ENCODE measurements around the gene FGF11. TPM values are rescaled to one million over a fixed set of nuclear protein-coding genes. Genes with fewer than 3 reads are reported as not detected.

The FGF11 gene
- total and polyA plus RNA-seq, 2 of the 13 experiments (the other 11 are each of a cell fraction or from before 2014, with no cell fraction given), result 0.20 to 7.6 TPM

DNA sequence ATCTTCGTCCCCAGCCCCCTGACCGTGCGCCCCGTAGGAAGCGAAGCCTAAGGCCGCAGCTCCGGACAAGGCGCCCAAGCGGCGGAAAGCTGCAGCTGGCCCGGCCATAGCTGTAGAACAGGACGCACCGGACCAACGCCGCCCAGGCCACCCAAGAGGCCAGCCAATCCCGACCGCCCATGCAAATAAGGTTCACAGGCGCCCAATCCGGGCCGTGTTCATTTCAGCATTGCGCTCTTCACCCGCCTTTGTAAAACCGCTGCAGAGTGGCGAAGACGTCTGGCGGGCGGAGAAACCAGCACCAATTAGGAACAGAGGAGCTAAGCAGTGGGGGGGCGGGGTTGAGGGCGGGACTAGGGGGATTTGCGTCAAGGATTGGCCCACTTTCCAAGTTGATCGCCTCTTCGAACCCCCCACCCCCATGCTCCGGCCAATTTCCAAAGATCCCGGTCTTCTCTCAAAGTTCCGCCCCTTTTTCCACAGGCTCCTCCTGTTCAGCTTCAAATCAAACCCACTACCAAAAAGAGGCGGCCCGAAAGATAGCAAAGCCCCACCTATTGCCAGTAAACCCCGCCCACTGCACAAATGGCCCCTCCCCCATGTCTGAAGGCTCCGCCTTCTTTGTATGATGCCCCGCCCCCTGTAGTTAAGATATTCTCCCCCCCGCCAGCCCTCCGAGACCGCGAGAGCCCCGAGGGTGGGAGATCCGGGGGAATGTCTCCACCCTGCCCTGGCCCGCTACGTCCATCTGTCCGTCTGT is 35.2 kb upstream of the FGF11 start, which contains the start of gene TMEM256 (continued):
- TF ChIP-seq, protein P1, sequence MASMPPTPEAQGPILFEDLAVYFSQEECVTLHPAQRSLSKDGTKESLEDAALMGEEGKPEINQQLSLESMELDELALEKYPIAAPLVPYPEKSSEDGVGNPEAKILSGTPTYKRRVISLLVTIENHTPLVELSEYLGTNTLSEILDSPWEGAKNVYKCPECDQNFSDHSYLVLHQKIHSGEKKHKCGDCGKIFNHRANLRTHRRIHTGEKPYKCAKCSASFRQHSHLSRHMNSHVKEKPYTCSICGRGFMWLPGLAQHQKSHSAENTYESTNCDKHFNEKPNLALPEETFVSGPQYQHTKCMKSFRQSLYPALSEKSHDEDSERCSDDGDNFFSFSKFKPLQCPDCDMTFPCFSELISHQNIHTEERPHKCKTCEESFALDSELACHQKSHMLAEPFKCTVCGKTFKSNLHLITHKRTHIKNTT (CRISPR knock-in tag; IDR thresholded peaks at IDR 0.05), result no peak
- peak; percentile 37 for TF ChIP-seq DMAP1 (CRISPR knock-in tag; IDR thresholded peaks at IDR 0.05)
- no peak for TF ChIP-seq MEF2D (CRISPR knock-in tag; IDR thresholded peaks at IDR 0.05)
- TF ChIP-seq, protein P2, sequence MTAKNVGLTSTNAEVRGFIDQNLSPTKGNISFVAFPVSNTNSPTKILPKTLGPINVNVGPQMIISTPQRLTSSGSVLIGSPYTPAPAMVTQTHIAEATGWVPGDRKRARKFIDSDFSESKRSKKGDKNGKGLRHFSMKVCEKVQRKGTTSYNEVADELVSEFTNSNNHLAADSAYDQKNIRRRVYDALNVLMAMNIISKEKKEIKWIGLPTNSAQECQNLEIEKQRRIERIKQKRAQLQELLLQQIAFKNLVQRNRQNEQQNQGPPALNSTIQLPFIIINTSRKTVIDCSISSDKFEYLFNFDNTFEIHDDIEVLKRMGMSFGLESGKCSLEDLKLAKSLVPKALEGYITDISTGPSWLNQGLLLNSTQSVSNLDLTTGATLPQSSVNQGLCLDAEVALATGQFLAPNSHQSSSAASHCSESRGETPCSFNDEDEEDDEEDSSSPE (CRISPR knock-in tag; IDR thresholded peaks at IDR 0.05), result peak; percentile 71
- TF ChIP-seq ZNF326 (CRISPR knock-in tag; IDR thresholded peaks at IDR 0.05; ENCODE audit: borderline replicate concordance), result no peak
- no peak for TF ChIP-seq ZMYM4 (CRISPR knock-in tag; IDR thresholded peaks at IDR 0.05)
- no peak for TF ChIP-seq ZNF724P (CRISPR knock-in tag; IDR thresholded peaks at IDR 0.05; ENCODE audit: borderline replicate concordance)
- TF ChIP-seq, protein P3, sequence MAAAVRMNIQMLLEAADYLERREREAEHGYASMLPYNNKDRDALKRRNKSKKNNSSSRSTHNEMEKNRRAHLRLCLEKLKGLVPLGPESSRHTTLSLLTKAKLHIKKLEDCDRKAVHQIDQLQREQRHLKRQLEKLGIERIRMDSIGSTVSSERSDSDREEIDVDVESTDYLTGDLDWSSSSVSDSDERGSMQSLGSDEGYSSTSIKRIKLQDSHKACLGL (CRISPR knock-in tag; IDR thresholded peaks at IDR 0.05), result no peak
- no peak for TF ChIP-seq RFX1 (IDR thresholded peaks at IDR 0.05)
- TF ChIP-seq ZC3H4 (CRISPR knock-in tag; IDR thresholded peaks at IDR 0.05; ENCODE audit: borderline replicate concordance), result peak; percentile 7; the same call in 1 of the 2 replicates
- TF ChIP-seq HOXA9 (CRISPR knock-in tag; IDR thresholded peaks at IDR 0.05; ENCODE audit: borderline replicate concordance), result no peak
- TF ChIP-seq, protein P4, sequence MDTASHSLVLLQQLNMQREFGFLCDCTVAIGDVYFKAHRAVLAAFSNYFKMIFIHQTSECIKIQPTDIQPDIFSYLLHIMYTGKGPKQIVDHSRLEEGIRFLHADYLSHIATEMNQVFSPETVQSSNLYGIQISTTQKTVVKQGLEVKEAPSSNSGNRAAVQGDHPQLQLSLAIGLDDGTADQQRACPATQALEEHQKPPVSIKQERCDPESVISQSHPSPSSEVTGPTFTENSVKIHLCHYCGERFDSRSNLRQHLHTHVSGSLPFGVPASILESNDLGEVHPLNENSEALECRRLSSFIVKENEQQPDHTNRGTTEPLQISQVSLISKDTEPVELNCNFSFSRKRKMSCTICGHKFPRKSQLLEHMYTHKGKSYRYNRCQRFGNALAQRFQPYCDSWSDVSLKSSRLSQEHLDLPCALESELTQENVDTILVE (CRISPR knock-in tag; IDR thresholded peaks at IDR 0.05), result 0 out of 2 replicates have a peak, but pooled peaks have one; percentile 19
- TF ChIP-seq ZNF484 (CRISPR knock-in tag; IDR thresholded peaks at IDR 0.05; ENCODE audit: borderline replicate concordance, low read depth), result no peak
- no peak for TF ChIP-seq AKAP8 (CRISPR knock-in tag; IDR thresholded peaks at IDR 0.05)
- peak; percentile 46; the same call in 1 of the 2 replicates for TF ChIP-seq GFI1 (CRISPR knock-in tag; IDR thresholded peaks at IDR 0.05; ENCODE audit: borderline replicate concordance)
- no peak for TF ChIP-seq KMT2A (CRISPR knock-in tag; IDR thresholded peaks at IDR 0.05)
- no peak for TF ChIP-seq ZNF138 (CRISPR knock-in tag; IDR thresholded peaks at IDR 0.05; ENCODE audit: low read depth)
- peak; percentile 9 for TF ChIP-seq ERF (CRISPR knock-in tag; IDR thresholded peaks at IDR 0.05)
- TF ChIP-seq ZFYVE20 (CRISPR knock-in tag; IDR thresholded peaks at IDR 0.05; ENCODE audit: borderline replicate concordance, low read depth), result no peak
- peak; percentile 79 for TF ChIP-seq ZNF501 (CRISPR knock-in tag; IDR thresholded peaks at IDR 0.05)
- TF ChIP-seq, protein P5, sequence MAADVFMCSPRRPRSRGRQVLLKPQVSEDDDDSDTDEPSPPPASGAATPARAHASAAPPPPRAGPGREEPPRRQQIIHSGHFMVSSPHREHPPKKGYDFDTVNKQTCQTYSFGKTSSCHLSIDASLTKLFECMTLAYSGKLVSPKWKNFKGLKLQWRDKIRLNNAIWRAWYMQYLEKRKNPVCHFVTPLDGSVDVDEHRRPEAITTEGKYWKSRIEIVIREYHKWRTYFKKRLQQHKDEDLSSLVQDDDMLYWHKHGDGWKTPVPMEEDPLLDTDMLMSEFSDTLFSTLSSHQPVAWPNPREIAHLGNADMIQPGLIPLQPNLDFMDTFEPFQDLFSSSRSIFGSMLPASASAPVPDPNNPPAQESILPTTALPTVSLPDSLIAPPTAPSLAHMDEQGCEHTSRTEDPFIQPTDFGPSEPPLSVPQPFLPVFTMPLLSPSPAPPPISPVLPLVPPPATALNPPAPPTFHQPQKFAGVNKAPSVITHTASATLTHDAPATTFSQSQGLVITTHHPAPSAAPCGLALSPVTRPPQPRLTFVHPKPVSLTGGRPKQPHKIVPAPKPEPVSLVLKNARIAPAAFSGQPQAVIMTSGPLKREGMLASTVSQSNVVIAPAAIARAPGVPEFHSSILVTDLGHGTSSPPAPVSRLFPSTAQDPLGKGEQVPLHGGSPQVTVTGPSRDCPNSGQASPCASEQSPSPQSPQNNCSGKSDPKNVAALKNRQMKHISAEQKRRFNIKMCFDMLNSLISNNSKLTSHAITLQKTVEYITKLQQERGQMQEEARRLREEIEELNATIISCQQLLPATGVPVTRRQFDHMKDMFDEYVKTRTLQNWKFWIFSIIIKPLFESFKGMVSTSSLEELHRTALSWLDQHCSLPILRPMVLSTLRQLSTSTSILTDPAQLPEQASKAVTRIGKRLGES (CRISPR knock-in tag; IDR thresholded peaks at IDR 0.05; ENCODE audit: borderline replicate concordance), result peak; percentile 35; the same call in 1 of the 2 replicates

Measured in HepG2 (cell line).